EH (cell line): Measurements from ENCODE around the gene NOMO2.
"Not testable (repeated sequence)": the region's sequence is repeated elsewhere in the genome, so short reads cannot be mapped to it uniquely, and the experiment has no call there.

Experiments
- DNase-seq: peaks from one replicate; pipeline ENCODE4 v3.0.0-alpha.2; 2015; ENCODE audit warnings: low read depth

Gene NOMO2

GRCh38 chr16:18577942-18578341 lies 16.0 kb upstream of the NOMO2 start:
- DNase-seq, result not testable (repeated sequence)

- DNase-seq, result not testable (repeated sequence)
Measured at GRCh38 chr16:18575945-18576344, 14.0 kb upstream of the NOMO2 start.

DNA sequence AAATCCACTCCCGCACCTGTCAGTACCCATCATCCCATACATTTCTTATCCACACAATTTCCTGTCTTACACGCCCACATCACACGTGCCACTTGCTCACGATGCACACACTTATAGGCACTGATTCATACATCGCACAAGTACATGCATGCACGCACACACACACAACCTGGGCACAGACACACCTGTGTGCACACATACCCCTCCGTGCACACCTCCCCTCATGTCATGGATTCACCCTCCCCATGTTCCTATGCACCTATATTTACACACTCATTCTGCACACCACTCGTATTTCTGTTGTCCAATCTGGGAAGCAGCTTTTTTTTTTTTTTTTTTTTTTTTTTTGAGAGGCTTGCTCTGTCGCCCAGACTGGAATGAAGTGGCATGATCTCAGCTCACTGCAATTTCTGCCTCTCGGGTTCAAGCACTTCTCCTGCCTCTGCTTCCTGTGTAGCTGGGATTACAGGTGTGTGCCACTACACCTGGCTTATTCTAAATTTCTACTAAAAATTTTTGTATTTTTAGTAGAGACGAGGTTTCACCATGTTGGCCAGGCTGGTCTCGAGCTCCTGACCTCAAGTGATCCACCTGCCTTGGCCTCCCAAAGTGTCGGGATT lies 13.5 kb upstream of the NOMO2 start:
- not testable (repeated sequence) for DNase-seq

- not testable (repeated sequence) for DNase-seq
Measured at GRCh38 chr16:18573887-18574286, 12.0 kb upstream of the NOMO2 start.

DNA sequence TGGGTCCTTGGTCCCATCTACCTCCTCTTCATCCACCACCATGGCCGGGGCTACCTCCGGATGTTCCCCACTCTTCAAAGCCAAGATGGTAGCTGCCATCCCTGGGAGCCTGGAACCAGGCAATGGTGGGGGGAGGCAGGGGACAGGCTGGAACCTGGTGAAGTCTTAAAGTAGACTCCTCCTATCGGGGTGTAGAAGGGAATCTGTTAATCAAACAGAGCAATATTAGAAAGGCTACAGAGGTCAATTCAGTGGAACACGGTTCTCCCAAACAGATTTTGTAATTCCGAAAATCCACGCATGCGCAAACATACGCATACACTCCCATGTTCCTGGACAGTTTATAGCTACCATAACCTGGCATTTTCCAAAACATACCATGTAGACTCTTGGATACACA lies 11.1 kb upstream of the NOMO2 start:
- not testable (repeated sequence) for DNase-seq

DNA sequence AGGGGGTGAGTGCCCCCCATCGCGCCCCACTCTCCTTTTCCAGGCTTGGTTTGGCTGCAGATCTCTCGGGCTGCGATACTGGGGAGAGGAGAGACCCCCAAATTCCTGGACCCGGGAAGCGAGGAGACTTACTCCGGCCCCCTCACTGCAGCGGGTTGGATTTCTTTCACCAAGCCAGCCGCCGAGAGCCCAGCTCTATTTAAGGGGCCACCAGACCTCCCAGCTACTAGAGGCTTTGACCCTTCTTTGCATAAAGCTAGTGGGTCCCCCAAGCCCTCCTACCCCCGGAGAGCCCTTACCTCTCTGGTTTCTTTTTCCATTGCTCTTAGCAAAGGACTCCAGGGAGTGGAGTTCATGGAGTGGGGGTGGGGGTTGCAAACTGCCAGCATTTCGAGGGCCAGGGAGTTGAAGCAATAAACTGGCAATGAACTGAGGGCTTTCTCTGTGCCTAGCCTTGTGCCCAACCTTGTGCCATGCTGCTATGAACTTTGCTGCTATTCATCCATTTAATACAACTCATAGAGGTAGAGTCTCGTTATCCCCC lies 9.5 kb upstream of the NOMO2 start:
- not testable (repeated sequence) for DNase-seq

DNA sequence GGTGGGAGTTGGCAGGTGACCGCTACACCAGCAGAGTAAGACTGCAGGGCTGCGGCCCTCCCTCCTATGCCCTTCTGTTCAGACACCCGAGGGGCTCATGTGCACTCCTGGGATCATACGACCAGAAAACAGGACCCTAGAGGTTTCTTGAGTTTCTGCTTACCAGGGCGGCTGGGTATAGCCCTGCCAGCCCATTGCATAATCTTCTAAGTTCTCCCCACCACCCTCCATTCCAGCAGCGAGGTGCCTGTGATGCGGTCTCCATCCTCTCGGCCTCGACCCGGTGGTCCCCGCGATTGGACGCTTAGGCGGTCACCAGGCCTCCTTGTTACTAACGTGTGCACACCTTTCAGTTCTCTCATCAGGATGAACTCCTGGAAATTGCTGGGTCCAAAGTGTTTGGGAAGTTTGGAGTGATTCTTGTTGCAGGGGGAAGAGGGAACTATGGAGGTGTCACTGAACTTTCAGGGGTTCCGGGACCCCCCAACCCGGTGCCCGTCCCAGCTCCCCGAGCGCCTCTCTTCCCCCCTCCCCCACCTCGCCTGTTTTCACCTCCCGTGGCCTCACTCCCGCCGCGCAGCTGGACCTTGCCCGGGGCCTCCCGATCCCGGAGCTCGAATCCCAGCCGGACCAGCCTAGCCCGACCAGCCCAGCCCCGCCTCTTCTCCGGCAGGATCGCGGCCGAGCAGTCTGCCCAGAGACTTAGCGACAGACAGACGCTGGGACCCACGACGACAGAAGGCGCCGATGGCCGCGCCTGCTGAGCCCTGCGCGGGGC lies 8.8 kb upstream of the NOMO2 start:
- not testable (repeated sequence) for DNase-seq

DNA sequence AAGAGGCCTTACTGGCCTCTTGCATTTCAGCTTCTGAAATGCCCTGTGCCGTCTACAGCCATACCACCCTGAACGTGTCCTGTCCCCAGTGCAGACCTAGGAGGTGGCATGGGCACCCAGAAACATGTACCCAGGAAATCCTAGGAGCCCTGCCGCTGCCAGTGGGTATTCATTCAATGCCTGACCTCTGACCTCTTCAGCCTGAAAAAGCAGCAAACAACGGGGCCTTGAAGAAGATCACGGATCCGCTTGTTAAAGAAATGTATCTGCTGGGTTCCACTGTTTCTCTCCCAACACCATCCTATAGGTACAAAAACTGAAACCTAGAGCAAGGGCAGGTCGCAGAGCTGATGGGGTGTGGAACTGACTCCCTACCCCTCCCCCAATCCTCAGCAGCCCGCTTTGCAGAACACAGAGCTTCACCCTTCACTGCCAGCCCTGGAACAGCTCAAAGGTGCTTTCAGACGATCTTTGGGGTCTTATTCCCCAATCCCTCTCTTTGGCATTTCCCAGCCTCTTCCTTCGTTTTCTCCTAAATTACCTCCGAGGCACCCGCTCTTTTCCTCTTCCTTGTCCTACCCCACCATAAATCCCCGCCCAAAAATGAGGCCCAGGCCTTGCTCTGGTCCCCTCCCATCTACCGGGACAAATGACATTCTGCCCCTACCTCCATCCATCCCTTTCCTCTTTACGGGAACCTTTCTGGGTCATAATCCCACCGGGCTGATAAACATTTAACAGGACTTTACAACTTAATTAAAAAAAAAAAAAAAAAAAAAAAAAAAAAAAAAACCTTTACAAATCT lies 1.3 kb downstream of the NOMO2 start:
- DNase-seq, result not testable (repeated sequence)

DNA sequence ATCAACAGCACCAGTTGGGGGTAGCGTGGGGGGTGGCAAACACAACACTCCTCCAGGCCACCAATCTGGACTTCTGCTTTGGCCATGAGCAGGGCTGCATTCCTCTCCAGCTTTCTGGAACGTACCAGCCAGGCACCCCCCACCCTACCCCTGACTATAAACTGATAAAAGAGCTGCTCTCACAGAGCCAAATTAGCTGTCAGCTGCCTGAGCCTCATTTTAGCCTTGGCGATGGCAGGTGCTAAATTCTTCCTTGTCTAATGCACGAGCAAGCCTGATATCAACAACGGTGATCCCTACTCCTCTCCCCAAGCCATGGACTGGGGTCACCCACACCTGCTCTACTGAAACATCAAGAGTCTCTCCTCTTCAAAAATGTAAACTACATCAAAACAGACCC lies 8.2 kb downstream of the NOMO2 start:
- not testable (repeated sequence) for DNase-seq

- DNase-seq, result not testable (repeated sequence)
Measured at GRCh38 chr16:18547382-18547781, 14.5 kb downstream of the NOMO2 start.

DNA sequence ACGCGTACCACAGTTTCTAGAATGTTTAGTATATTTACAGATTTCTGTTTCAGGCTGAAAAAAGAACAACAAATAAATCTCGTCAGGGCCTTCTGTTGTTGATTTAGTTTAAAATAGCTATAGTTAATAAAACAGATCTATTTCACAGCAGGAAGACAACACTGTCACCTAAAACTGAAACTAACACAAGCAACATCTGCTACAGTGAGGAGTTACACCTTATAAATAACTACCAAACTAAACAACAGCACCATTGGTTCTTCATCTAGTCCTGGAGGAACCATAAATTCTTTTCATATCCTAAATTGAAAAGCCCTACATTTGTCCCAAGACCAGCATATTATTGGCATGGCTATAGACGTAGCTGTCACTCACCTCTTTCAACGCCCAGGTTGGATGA lies 15.0 kb downstream of the NOMO2 start:
- not testable (repeated sequence) for DNase-seq

DNA sequence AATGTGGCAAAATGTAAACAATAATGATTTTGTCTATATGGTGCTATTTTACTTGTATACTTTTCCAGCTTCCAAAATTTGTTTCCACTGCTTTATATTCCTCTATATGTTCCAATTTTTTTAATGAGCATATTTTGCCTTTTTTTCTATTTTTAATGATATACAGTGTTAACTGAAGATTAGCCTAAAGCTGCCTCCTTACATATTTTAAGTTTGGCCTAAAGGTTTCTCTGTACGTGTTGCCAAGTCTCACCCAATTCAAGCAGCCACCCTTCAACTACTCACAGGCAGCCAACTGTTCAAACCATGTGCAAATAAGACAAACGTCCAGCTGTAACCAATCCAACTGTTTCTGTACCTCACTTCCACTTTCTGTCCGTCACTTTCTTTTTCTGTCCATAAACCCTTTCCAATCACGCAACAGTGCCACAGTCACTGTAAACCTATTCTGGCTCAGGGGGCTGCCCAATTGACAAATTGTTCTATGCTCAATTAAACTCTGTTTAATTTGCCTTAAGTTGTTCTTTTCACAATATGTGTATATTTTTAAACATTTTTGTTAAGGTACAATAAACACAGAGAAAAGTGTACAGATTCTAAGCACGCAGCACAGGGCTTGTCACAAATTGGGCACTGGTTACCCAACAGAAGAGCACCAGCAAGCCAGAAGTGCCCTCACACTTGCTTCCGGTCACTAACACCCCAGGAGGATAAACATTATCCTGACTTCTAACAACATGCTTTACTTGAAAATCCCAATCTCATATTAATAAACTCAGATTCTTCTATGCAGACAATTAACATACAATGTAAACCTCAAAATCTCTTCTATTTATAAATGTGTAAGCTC lies 17.4 kb downstream of the NOMO2 start:
- DNase-seq, result not testable (repeated sequence)

GRCh38 chr16:18541912-18542311 lies 20.0 kb downstream of the NOMO2 start:
- DNase-seq, result not testable (repeated sequence)

- not testable (repeated sequence) for DNase-seq
Measured at GRCh38 chr16:18537004-18537403, 24.9 kb downstream of the NOMO2 start.

GRCh38 chr16:18535519-18536168 lies 26.3 kb downstream of the NOMO2 start:
- DNase-seq, result not testable (repeated sequence)

- DNase-seq, result not testable (repeated sequence)
Measured at GRCh38 chr16:18534308-18534707, 27.6 kb downstream of the NOMO2 start.

- DNase-seq, result not testable (repeated sequence)
Measured at GRCh38 chr16:18531323-18531722, 30.6 kb downstream of the NOMO2 start.

DNA sequence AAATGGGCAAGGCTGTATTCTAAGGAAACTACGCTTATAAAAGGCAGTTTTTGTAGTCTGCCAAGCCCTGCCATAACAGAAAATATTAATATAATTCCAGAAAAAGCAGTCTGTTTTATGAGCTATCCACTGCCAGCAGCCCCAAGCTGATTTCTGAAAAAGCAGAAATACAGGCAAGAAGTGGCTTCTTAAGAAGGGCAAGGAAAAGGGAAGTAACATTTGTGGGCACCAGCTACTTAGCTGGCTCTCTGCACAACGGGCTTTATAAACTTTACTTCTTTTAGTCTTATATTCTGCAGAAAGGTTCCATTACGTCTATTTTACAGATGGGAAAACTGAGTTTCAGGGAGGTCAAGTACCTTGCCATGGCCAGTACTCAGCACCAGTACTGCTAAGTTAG lies 31.6 kb downstream of the NOMO2 start:
- DNase-seq, result not testable (repeated sequence)

- DNase-seq, result not testable (repeated sequence)
Measured at GRCh38 chr16:18526547-18526946, 35.4 kb downstream of the NOMO2 start.

GRCh38 chr16:18525882-18526482 lies 35.9 kb downstream of the NOMO2 start:
- DNase-seq, result not testable (repeated sequence)
